ENCODE data around the gene TEAD3. TPM values are rescaled to one million over a fixed set of nuclear protein-coding genes. Genes with fewer than 3 reads are reported as not detected.

The TEAD3 gene
- total and polyA plus RNA-seq, 10 of the 15 experiments (the other 5 are each of a cell fraction or from before 2014, with no cell fraction given), result 0.02 to 0.28 (median 0.18) TPM; not detected in 5

DNA sequence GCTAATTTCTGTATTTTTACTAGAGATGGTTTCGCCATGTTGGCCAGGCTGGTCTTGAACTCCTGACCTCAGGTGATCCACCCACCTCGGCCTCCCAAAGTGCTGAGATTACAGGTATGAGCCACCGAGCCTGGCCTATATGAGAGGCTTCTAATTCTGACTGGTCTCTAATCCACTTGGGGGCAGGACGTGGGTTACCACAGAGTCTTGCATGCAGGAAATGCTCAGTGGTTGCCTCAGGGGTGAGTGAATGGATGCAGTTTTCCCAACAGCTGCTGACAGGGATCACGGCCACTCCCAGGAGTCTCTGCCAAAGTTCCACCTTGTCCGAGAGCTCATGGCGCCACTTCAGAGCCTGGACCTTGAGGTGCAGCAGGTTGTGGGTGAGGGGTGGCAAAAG lies 51.2 kb downstream of the TEAD3 start:
- no peak overlapping the region for H3K4me2 ChIP-seq (ENCODE audit: control insufficient read depth, insufficient read depth)
- intact Hi-C loops (cut with micrococcal nuclease; ENCODE audit: unreplicated experiment), result no loop called here
- no TSS peak for BruUV-seq (replicated peaks)
- H3K27ac ChIP-seq (ENCODE audit: control insufficient read depth, insufficient read depth), result no peak overlapping the region
- H2AFZ ChIP-seq (ENCODE audit: control insufficient read depth, low read depth, low read length), result no peak overlapping the region
- no peaks in the 10 kb centered on the region for H3K9me3 ChIP-seq (replicated peaks; ENCODE audit: control insufficient read depth, insufficient read depth, low read length)
- H4K20me1 ChIP-seq (ENCODE audit: control insufficient read depth, insufficient read depth), result no peaks in the 10 kb centered on the region
- TF ChIP-seq BRCA1 (IDR thresholded peaks at IDR 0.05; ENCODE audit: low read depth, low read length) (no peak), NRF1 (conservative IDR thresholded peaks at IDR 0.05; ENCODE audit: low read depth, low read length) (no peak), NR2F1 (conservative IDR thresholded peaks at IDR 0.05) (no peak), ESRRA (IDR thresholded peaks at IDR 0.05; ENCODE audit: low read length) (no peak), POLR2A (IDR thresholded peaks at IDR 0.05; ENCODE audit: low read depth, low read length) (no peak), MEF2B (IDR thresholded peaks at IDR 0.05; ENCODE audit: partially characterized antibody, poor library complexity, severe bottlenecking) (no peak), CHD2 (IDR thresholded peaks at IDR 0.05; ENCODE audit: borderline replicate concordance, low read depth, low read length) (no peak), BHLHE40 (IDR thresholded peaks at IDR 0.05; ENCODE audit: borderline replicate concordance in 1 of 2, low read depth in 2 of 2, low read length in 1 of 2) (no peak), SMAD1 (IDR thresholded peaks at IDR 0.05; ENCODE audit: low read depth, partially characterized antibody) (no peak), NR2C2 (IDR thresholded peaks at IDR 0.05; ENCODE audit: borderline replicate concordance, control insufficient read depth, insufficient read length, low read depth) (no peak), RAD21 (IDR thresholded peaks at IDR 0.05; ENCODE audit: insufficient read depth, low read depth, low read length) (no peak), BCL11A (IDR thresholded peaks at IDR 0.05; ENCODE audit: low read depth, low read length) (no peak), CEBPB (IDR thresholded peaks at IDR 0.05; ENCODE audit: borderline replicate concordance in 1 of 2, low read depth in 2 of 2, low read length in 2 of 2) (no peak)
- TF ChIP-seq, protein P1, sequence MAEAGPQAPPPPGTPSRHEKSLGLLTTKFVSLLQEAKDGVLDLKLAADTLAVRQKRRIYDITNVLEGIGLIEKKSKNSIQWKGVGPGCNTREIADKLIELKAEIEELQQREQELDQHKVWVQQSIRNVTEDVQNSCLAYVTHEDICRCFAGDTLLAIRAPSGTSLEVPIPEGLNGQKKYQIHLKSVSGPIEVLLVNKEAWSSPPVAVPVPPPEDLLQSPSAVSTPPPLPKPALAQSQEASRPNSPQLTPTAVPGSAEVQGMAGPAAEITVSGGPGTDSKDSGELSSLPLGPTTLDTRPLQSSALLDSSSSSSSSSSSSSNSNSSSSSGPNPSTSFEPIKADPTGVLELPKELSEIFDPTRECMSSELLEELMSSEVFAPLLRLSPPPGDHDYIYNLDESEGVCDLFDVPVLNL (IDR thresholded peaks at IDR 0.05; ENCODE audit: low read depth, low read length), result no peak
- TF ChIP-seq, protein P2, sequence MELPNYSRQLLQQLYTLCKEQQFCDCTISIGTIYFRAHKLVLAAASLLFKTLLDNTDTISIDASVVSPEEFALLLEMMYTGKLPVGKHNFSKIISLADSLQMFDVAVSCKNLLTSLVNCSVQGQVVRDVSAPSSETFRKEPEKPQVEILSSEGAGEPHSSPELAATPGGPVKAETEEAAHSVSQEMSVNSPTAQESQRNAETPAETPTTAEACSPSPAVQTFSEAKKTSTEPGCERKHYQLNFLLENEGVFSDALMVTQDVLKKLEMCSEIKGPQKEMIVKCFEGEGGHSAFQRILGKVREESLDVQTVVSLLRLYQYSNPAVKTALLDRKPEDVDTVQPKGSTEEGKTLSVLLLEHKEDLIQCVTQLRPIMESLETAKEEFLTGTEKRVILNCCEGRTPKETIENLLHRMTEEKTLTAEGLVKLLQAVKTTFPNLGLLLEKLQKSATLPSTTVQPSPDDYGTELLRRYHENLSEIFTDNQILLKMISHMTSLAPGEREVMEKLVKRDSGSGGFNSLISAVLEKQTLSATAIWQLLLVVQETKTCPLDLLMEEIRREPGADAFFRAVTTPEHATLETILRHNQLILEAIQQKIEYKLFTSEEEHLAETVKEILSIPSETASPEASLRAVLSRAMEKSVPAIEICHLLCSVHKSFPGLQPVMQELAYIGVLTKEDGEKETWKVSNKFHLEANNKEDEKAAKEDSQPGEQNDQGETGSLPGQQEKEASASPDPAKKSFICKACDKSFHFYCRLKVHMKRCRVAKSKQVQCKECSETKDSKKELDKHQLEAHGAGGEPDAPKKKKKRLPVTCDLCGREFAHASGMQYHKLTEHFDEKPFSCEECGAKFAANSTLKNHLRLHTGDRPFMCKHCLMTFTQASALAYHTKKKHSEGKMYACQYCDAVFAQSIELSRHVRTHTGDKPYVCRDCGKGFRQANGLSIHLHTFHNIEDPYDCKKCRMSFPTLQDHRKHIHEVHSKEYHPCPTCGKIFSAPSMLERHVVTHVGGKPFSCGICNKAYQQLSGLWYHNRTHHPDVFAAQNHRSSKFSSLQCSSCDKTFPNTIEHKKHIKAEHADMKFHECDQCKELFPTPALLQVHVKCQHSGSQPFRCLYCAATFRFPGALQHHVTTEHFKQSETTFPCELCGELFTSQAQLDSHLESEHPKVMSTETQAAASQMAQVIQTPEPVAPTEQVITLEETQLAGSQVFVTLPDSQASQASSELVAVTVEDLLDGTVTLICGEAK (IDR thresholded peaks at IDR 0.05; ENCODE audit: borderline replicate concordance), result no peak
- TF ChIP-seq, protein P3, sequence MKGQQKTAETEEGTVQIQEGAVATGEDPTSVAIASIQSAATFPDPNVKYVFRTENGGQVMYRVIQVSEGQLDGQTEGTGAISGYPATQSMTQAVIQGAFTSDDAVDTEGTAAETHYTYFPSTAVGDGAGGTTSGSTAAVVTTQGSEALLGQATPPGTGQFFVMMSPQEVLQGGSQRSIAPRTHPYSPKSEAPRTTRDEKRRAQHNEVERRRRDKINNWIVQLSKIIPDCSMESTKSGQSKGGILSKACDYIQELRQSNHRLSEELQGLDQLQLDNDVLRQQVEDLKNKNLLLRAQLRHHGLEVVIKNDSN (IDR thresholded peaks at IDR 0.05; ENCODE audit: borderline replicate concordance, extremely low read length, insufficient read depth, low read depth, low read length), result no peak
- H3K4me1 ChIP-seq (ENCODE audit: control insufficient read depth, insufficient read depth, low read length), result no peaks in the 10 kb centered on the region
- ChIA-PET RAD21 (ENCODE audit: unreplicated experiment) (no interaction called here), CTCF (interaction anchor here (1.0 kb wide), 1 partner anchor 120 kb away, joined by 3 read pairs; no protein-coding TSS in a partner anchor), SMC1A (ENCODE audit: uncharacterized antibody, unreplicated experiment) (no interaction called here), POLR2A (no interaction called here)
- H3K9ac ChIP-seq (ENCODE audit: control insufficient read depth, insufficient read depth, low read length), result no peak overlapping the region
- 44% methylated on average over 7 of the region's 7 CpGs for WGBS (ENCODE audit: insufficient coverage, insufficient replicate concordance, low lambda C conversion rate, missing lambda C conversion rate)
- no peaks in the 10 kb centered on the region for H3K36me3 ChIP-seq (ENCODE audit: control insufficient read depth in 2 of 2, insufficient read depth in 2 of 2, low read length in 1 of 2)
- no peak overlapping the region for H3K4me3 ChIP-seq
- no peak for ATAC-seq
- in situ Hi-C loops (cut with MboI), result no loop called here
- no peaks in the 10 kb centered on the region for H3K27me3 ChIP-seq (replicated peaks in 1 of 2; ENCODE audit: control insufficient read depth in 2 of 2, insufficient read depth in 2 of 2, low read length in 1 of 2)
- H3K79me2 ChIP-seq (ENCODE audit: control insufficient read depth, insufficient read depth, low read length), result no peaks in the 10 kb centered on the region
- DNase-seq (ENCODE audit: low read depth, low spot score), result no peak
- no peak for FAIRE-seq

Data from GM12878 (cell line).